HL-60/S4 (cell line): ENCODE results near the gene WNT6.
"Not testable (repeated sequence)": the region's sequence is repeated elsewhere in the genome, so short reads cannot be mapped to it uniquely, and the experiment has no call there.

ENCODE experiments used
- in situ Hi-C: fragments of 300-500 bp; cut with MboI; formaldehyde crosslinking; loops from 2 replicates; pipeline ENCODE4 v1.14.3; 2022; ENCODE audit warnings: low sequenced_read_pairs

Gene WNT6

DNA sequence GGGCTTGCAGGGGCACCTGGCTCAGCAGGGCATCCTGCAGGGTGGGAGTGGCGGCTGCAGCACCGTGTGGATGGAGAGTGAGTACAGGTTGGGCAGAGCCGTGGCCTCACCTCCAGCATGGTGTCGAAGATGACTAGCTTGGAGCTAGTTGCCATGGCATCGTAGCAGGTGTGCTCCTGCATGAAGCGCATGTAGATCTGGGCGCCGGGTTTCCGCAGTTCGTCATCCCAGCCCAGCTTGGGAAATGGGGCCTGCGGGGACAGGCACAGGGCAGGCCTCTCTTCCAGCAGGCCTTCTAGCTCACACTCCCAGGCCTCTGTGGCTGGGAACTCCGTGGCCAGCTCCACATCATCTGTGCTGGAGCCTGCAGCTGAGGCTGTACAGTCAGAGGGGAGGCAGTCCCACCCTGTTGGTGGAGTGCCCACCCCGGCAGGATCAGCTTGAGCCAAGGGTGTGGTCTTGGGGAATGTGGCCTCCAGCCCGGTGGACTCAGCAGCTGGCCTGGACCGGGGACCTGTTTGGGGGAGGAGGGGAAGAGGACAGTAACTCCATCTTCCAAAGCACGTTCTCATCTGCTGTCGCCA, 29.6 kb upstream of the WNT6 start:
- in situ Hi-C loops = no loop called here

DNA sequence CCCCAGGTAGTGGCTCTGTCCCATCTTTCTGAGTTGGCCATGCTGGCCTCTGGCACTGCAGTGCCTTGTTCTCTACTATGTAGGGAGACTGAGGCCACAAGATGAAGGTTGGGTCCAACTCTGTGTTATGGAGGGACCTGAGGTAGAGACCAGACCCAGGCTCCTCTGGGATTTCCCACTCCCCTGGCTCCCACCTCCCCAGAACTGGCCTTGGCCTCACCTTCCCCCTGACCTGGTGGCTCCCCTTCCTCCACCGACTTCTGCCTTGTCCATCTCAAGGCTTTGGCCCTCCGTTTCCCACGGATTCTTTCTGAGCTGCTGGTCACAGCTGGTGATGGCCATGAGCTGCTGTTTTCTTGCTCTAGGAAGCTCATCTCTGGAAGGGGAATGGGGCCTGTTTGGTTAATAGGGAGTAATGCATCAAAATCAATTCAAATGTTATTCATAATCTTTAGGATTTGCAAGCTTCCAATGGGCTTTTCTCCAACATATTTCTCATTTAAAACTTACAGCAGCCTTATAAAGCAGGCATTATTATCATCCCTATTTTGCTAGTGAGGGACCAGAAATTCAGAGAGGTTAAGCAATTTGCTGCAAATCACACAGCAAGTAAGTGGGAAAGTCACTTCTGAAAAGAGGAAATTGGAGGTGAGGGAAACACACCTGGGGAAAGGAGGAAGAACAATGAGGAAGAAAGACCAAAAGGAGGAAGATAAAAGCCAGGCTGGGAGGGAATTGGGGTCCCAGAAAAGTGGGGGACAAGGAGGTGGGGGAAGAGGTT, 28.9 kb upstream of the WNT6 start:
- in situ Hi-C loops = no loop called here

- in situ Hi-C loops = no loop called here
Measured at GRCh38 chr2:218831378-218831990, 28.1 kb upstream of the WNT6 start, which contains the start of gene PRKAG3. PRKAG3 (minus strand) TSS chr2:218831803.

GRCh38 chr2:218832081-218832480, 27.5 kb upstream of the WNT6 start:
- in situ Hi-C loops = no loop called here

DNA sequence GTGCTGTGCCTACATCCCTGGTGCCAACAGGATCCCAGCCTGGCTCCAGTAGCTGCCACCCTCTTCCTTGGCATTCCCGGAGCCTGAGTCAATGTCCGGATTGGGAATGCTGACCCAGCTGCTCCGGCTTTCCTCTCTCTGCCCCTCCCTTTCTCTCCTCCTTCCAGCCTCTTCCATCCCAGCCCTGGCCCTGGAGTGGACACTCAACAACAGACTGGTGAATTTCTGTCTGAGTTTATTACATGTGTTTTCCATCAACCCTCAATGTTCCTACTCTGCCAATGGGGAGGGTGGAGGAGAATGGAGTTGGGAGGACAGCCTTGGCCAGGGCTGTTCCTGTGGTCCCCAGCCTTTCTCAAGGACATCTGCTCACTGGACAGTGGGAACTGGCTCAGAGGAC, 27.1 kb upstream of the WNT6 start:
- in situ Hi-C loops = no loop called here

DNA sequence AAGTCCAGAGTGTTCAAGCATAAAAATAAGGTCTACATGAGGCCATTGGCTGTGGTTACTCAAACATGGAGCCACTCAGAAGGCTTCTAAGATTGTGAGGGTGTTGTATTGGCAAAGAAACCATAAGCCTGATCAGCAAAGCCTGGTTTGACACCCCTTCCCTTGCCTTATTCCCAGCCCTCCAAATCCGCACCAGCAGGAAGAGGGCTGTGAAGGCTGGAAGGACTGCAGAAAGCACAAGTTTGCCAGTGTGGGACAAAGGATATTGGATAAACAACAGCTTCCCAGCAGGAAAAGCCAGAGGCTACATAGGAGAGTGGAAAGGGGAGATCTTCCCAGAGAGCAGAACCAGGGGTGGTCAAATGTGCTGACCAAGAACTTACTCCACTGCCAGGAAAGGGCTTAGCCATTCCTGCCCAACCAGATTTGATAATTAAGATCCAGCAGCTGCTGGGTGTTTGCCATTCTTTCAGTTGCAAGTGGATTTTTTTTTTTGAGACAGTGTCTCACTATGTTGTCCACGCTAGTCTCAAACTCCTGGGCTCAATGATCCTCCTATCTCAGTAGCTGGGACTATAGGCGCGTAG, 26.5 kb upstream of the WNT6 start:
- in situ Hi-C loops = no loop called here

DNA sequence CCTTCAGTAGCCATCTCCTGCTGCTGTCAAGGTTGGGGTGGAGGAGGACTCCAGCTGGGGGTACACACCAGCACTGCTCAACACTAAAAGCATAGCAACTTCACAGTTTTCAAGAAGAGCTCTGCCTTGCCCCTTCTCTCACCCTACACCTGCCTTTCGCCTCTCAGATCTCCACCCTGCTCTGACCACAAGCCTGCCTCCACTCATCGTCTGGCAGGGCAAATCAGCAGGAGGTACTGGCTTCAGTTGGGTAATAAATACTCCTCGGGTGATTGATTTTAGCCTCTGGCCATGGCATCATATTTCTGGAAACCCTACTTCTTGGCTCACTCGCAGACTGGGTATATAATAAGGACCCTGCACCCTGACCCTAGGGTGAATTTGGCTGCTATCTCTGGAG, 24.9 kb upstream of the WNT6 start:
- in situ Hi-C loops = no loop called here

DNA sequence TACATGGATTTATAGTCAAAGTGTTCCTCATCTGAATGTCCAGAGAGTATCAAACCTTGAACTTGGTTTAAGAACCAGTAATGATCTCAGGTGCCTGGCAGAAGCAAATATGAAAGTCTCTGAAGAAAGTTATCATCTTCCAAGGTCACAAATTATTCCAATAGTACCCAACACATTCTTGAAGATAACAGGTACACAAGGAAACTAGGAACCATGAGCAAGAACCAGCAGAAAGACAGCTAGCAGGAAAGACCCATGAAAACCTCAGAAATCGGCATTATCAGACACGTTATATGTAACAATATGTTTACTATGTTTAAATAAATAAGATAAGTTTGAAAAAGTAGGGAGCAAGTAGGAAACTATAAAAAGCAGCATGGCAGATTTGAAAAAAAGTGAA, 22.1 kb upstream of the WNT6 start:
- in situ Hi-C loops = no loop called here

GRCh38 chr2:218839430-218839829, 20.2 kb upstream of the WNT6 start:
- in situ Hi-C loops = no loop called here

- in situ Hi-C loops = no loop called here
Measured at GRCh38 chr2:218839888-218840287, 19.7 kb upstream of the WNT6 start.

- in situ Hi-C loops = not testable (repeated sequence)
Measured at GRCh38 chr2:218844334-218844733, 15.3 kb upstream of the WNT6 start.

GRCh38 chr2:218846963-218847362, 12.6 kb upstream of the WNT6 start:
- in situ Hi-C loops = loop anchor here (5.0 kb wide), 1 partner anchor 120 kb away; no protein-coding TSS in a partner anchor

DNA sequence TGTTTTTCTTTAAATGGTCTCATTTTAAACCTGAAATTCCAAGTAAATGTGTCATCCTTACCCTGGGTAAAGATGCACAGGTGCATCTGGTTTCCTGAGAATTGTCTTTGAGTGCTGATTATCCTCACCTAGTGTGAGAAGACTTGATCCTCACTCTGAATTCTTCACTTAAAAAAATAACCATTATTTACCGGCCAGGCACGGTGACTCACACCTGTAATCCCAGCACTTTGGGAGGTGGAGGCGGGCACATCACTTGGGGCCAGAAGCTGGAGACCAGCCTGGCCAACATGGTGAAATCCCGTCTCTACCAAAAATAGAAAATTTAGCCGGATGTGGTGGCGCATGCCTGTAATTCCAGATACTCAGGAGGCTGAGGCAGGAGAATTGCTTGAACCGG, 9.9 kb upstream of the WNT6 start:
- in situ Hi-C loops = loop anchor here (5.0 kb wide), 1 partner anchor 122 kb away; no protein-coding TSS in a partner anchor

- in situ Hi-C loops = no loop called here
Measured at GRCh38 chr2:218850796-218851195, 8.8 kb upstream of the WNT6 start.

GRCh38 chr2:218851286-218851685, 8.3 kb upstream of the WNT6 start:
- in situ Hi-C loops = no loop called here

DNA sequence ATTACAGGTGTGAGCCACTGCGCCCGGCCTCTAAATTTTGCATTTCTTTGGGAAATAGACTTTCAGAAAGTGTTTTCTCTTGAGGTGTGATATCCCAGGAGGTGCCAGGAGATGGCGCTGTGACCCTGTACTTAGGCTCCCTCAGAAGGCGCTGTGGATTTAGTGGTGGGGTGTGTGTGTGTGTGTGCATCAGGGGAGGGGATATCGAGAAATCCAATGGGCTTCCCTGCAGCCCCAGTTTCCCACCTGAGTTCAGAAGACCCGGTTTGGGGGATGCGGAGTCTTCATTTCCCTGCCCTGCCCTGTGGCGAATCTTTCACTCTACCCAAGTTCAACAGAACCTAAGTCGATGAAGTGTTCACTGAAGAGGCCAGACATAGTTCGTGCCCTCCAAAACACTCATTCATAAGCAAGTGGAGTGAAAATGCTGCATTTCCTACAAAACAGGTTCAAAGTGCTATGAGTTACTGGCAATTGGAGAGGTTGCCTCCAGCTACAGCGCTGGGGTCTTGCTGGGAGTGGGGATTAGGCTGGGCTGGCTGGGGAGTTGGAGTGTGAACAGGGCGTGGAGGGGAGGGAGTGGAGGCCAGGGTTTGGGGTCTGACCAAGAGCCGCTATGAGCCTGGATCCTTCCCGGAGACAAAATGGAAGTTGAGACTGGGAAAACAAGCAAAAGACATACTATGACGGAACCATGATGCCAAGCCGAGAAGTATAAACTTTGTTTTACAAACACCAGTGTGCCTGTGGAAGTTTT, 6.5 kb upstream of the WNT6 start:
- in situ Hi-C loops = no loop called here

DNA sequence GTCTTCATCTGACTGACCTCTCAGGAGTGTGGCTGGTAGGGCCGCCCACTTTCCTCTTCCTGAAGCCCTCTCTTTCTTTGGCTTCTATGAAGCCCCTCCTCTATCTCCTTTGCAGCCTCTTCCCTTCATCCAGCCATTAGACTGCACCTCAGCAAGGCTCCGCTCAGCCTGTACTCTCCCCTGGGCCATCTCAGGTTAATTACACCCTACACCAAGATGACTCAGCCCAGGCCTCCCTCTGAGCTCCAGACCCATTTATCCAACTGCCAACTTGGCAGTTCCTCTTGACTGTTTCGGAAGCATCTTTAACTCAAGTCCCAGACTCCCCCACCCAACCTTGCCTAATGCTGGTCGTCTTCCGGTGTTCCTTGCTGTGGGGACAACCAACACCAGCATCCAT, 5.8 kb upstream of the WNT6 start:
- in situ Hi-C loops = no loop called here

DNA sequence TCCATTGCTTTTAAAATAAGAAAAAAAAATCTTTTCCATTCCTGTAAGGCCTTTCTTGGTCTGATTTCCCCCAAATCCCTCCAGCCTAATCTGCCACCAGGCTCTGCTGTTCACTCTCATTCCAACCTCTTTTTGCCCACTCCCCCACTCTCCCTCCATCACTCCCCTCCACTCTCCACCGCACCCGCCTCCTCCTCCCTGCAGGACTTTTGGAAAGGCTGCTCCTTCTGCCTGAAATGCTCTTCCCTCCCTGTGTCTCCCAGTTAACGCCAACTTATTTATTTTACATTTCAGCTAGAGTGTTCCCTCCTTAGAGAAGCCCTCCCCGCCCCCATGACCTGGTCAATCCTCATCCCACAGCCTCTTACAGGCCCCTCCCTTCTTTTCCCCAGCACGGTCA, 4.7 kb upstream of the WNT6 start:
- in situ Hi-C loops = no loop called here

GRCh38 chr2:218855305-218856166, 4.1 kb upstream of the WNT6 start:
- in situ Hi-C loops = no loop called here
